Endodermal cell (in vitro differentiated cells): Measurements from ENCODE around the gene HSPA1A. TPM values are rescaled to one million over a fixed set of nuclear protein-coding genes. Genes with fewer than 3 reads are reported as not detected.

Source experiments
- DNase-seq: peaks from one replicate; pipeline ENCODE4 v3.0.0-alpha.2; 2017
- H3K27ac ChIP-seq: 2 replicates; pipeline ENCODE4 v1.5.1; 2013; ENCODE audit warnings: mild to moderate bottlenecking, low read depth, low read length, moderate library complexity
- H3K27me3 ChIP-seq: 2 replicates; pipeline ENCODE4 v1.6.1; 2013; ENCODE audit warnings: mild to moderate bottlenecking, low read length, moderate library complexity; ENCODE audit not compliant: insufficient read depth, control insufficient read depth, poor library complexity, severe bottlenecking
- H3K36me3 ChIP-seq: 2 replicates; pipeline ENCODE4 v1.7.0; 2013; ENCODE audit warnings: mild to moderate bottlenecking, low read length, moderate library complexity; ENCODE audit not compliant: control insufficient read depth, insufficient read depth
- H3K4me1 ChIP-seq: one replicate; pipeline ENCODE4 v1.7.0; 2013; ENCODE audit warnings: low read length; ENCODE audit not compliant: control insufficient read depth, insufficient read depth
- H3K4me3 ChIP-seq: 2 replicates; pipeline ENCODE4 v1.5.1; 2013; ENCODE audit warnings: mild to moderate bottlenecking, low read length, moderate library complexity
- H3K9ac ChIP-seq: 2 replicates; pipeline ENCODE4 v1.6.1; 2013; ENCODE audit warnings: mild to moderate bottlenecking, low read length, moderate library complexity; ENCODE audit not compliant: poor library complexity, severe bottlenecking; ENCODE audit errors: extremely low read depth
- H3K9me3 ChIP-seq: 2 replicates; pipeline ENCODE4 v1.6.1; 2013; ENCODE audit warnings: mild to moderate bottlenecking, low read length, moderate library complexity; ENCODE audit not compliant: control insufficient read depth
- H3K27ac Mint-ChIP-seq: 2 replicates; pipeline ENCODE4 v1.8.0; 2020; ENCODE audit warnings: mixed read lengths
- H3K27me3 Mint-ChIP-seq: 2 replicates; pipeline ENCODE4 v1.8.0; 2021; ENCODE audit warnings: mild to moderate bottlenecking, mixed read lengths; ENCODE audit not compliant: insufficient read depth
- H3K36me3 Mint-ChIP-seq: 2 replicates; pipeline ENCODE4 v1.8.0; 2020; ENCODE audit warnings: low read depth, mixed read lengths
- H3K4me1 Mint-ChIP-seq: 2 replicates; pipeline ENCODE4 v1.8.0; 2020; ENCODE audit warnings: mixed read lengths
- H3K4me3 Mint-ChIP-seq: 2 replicates; pipeline ENCODE4 v1.8.0; 2020; ENCODE audit warnings: mild to moderate bottlenecking, moderate library complexity, mixed read lengths
- H3K9me3 Mint-ChIP-seq: 2 replicates; pipeline ENCODE4 v1.8.0; 2020; ENCODE audit warnings: mild to moderate bottlenecking, mixed read lengths
- WGBS, 2 experiments: methylation state at CpG; one replicate each; pipeline versions ENCODE4 v1.1.5 to v1.1.7; 2013; ENCODE audit warnings: missing lambda C conversion rate in 2 of 2, mixed read lengths in 1 of 2; ENCODE audit not compliant: insufficient coverage in 1 of 2, insufficient read length in 1 of 2; 5-methylcytosine and 5-hydroxymethylcytosine counted together
- total RNA-seq, 2 donors: library from RNA; stranded (reverse); fragmentation: NEBNext Ultra II Directional in 1 of 2; extraction: Animal tissue kit (Norgen Biotek cat#: 25700) in 1 of 2; gene quantifications; 2 replicates in 1 of 2; 3 replicates in 1 of 2; pipeline ENCODE4 v1.2.1, GENCODE V29; 2021
- TF ChIP-seq, protein P1 (sequence below): fragments of 200-600 bp; sonication (generic); conservative IDR thresholded peaks from 2 replicates; pipeline ENCODE4 v1.5.0; 2021; ENCODE audit warnings: antibody characterized with exemption, mild to moderate bottlenecking

The HSPA1A gene
- total RNA-seq, 2 donors from 2014 or later, result 53.1 to 62.6 TPM

DNA sequence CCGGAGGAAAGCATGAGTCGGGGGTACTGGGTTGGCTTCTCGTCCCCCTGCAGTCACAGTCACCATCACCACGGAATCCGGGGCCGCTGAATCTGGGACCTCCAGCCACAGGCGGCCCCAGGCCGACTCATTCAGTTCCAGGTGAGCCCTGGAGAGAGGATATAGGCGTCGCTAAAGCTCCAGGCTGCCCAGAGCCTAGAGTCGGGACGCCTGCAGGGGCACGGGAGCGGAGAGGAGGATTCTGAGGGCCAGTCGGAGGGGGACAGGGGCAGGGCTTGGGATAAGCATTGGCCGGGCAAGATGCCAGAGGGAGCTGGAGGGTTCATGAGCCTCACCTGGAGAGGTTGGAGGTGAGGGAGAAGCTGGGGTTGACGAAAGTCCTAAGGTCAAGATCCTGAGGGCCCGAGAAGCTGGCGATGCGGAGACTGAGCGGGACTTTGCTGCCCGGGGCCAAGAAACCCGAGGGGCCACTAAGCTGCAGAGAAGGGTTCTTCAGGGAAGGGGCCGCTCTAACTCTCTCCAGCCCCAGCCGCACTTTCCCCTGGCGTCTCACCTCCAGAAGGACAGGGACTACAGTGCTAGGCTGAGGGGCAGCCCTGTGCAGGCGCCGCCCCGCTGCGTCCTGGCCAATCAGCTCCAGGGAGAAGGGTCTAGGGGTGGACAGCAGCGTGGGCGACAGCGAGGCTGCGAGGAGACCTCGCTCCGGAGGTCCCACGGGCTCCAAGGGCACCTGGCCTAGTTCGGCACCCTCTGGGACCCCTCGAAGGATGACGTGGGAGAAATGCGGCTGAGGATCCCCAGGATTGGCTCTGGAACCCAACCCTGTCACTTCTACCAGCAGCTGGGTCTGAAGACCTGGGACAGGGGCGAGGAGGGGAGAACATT lies 49.2 kb upstream of the HSPA1A start:
- Histone ChIP-seq H3K27me3 (no peaks in the 10 kb centered on the region), H3K9ac (no peak overlapping the region), H3K4me1 (no peaks in the 10 kb centered on the region), H3K27ac (no peak overlapping the region), H3K36me3 (no peaks in the 10 kb centered on the region), H3K4me3 (no peak overlapping the region), H3K9me3 (no peaks in the 10 kb centered on the region)
- Mint-ChIP-seq H3K27me3 (no peaks in the 10 kb centered on the region), H3K4me1 (peaks cover 18% of the 10 kb centered on the region), H3K4me3 (peak overlapping the region; percentile 51), H3K27ac (peak overlapping the region; percentile 41), H3K9me3 (no peaks in the 10 kb centered on the region), H3K36me3 (peaks cover 13% of the 10 kb centered on the region)
- TF ChIP-seq, protein P1, sequence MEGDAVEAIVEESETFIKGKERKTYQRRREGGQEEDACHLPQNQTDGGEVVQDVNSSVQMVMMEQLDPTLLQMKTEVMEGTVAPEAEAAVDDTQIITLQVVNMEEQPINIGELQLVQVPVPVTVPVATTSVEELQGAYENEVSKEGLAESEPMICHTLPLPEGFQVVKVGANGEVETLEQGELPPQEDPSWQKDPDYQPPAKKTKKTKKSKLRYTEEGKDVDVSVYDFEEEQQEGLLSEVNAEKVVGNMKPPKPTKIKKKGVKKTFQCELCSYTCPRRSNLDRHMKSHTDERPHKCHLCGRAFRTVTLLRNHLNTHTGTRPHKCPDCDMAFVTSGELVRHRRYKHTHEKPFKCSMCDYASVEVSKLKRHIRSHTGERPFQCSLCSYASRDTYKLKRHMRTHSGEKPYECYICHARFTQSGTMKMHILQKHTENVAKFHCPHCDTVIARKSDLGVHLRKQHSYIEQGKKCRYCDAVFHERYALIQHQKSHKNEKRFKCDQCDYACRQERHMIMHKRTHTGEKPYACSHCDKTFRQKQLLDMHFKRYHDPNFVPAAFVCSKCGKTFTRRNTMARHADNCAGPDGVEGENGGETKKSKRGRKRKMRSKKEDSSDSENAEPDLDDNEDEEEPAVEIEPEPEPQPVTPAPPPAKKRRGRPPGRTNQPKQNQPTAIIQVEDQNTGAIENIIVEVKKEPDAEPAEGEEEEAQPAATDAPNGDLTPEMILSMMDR, result peak; percentile 33
- 67 to 76% methylated on average over 34 to 42 of the region's 42 CpGs for WGBS, 2 experiments
- peak; percentile 82 for DNase-seq

GRCh38 chr6:31767096-31767645 lies 48.2 kb upstream of the HSPA1A start:
- Histone ChIP-seq H3K27me3 (no peaks in the 10 kb centered on the region), H3K36me3 (no peaks in the 10 kb centered on the region), H3K9me3 (no peaks in the 10 kb centered on the region), H3K4me3 (no peak overlapping the region), H3K9ac (no peak overlapping the region), H3K4me1 (no peaks in the 10 kb centered on the region), H3K27ac (no peak overlapping the region)
- H3K9me3 Mint-ChIP-seq, result no peaks in the 10 kb centered on the region
- no peak overlapping the region for H3K27ac Mint-ChIP-seq
- H3K4me1 Mint-ChIP-seq, result peaks cover 18% of the 10 kb centered on the region
- peaks cover 7% of the 10 kb centered on the region for H3K36me3 Mint-ChIP-seq
- no peak for DNase-seq
- no peak overlapping the region for H3K4me3 Mint-ChIP-seq
- TF ChIP-seq, protein P1, result no peak
- 92 to 97% methylated on average over 3 to 6 of the region's 6 CpGs for WGBS, 2 experiments
- H3K27me3 Mint-ChIP-seq, result no peaks in the 10 kb centered on the region

- Histone ChIP-seq H3K9ac (no peak overlapping the region), H3K4me1 (no peaks in the 10 kb centered on the region), H3K27me3 (no peaks in the 10 kb centered on the region), H3K9me3 (no peaks in the 10 kb centered on the region), H3K4me3 (no peak overlapping the region), H3K27ac (no peak overlapping the region), H3K36me3 (no peaks in the 10 kb centered on the region)
- no peak for DNase-seq
- H3K27ac Mint-ChIP-seq, result no peak overlapping the region
- H3K36me3 Mint-ChIP-seq, result peaks cover 2% of the 10 kb centered on the region
- TF ChIP-seq, protein P1, result no peak
- H3K27me3 Mint-ChIP-seq, result no peaks in the 10 kb centered on the region
- no peak overlapping the region for H3K4me3 Mint-ChIP-seq
- H3K4me1 Mint-ChIP-seq, result peaks cover 13% of the 10 kb centered on the region
- WGBS, 2 experiments, result 92 to 95% methylated on average over 14 to 18 of the region's 18 CpGs
- no peaks in the 10 kb centered on the region for H3K9me3 Mint-ChIP-seq
Measured at GRCh38 chr6:31768363-31769257, 46.7 kb upstream of the HSPA1A start.
